ENCODE measurements around the gene TSEN2. TPM values are rescaled to one million over a fixed set of nuclear protein-coding genes. Genes with fewer than 3 reads are reported as not detected.
"Not testable (repeated sequence)": the region's sequence is repeated elsewhere in the genome, so short reads cannot be mapped to it uniquely, and the experiment has no call there.

The TSEN2 gene
- total RNA-seq, 1 donor from 2014 or later: 39.7 TPM

- DNase-seq (ENCODE audit: low spot score): no peak
These were observed 19.1 kb downstream of the TSEN2 start for GRCh38 chr3:12503126-12503957.

- DNase-seq (ENCODE audit: low spot score): no peak
These were observed 22.0 kb downstream of the TSEN2 start for GRCh38 chr3:12506201-12506709.

- peak; percentile 69 for DNase-seq (ENCODE audit: low spot score)
These were observed 23.5 kb downstream of the TSEN2 start for GRCh38 chr3:12507591-12508281.

- DNase-seq (ENCODE audit: low spot score): peak; percentile 90
These were observed 24.0 kb downstream of the TSEN2 start for GRCh38 chr3:12508291-12508700.

- DNase-seq (ENCODE audit: low spot score): peak; percentile 74
These were observed 25.2 kb downstream of the TSEN2 start for GRCh38 chr3:12509466-12509865.

GRCh38 chr3:12512534-12513118 lies 28.3 kb downstream of the TSEN2 start:
- DNase-seq (ENCODE audit: low spot score): no peak

GRCh38 chr3:12513694-12514446 lies 29.6 kb downstream of the TSEN2 start:
- no peak for DNase-seq (ENCODE audit: low spot score)

- DNase-seq (ENCODE audit: low spot score): no peak
These were observed 31.4 kb downstream of the TSEN2 start for GRCh38 chr3:12515631-12516030.

- DNase-seq (ENCODE audit: low spot score): no peak
These were observed 32.6 kb downstream of the TSEN2 start for GRCh38 chr3:12516873-12517272.

GRCh38 chr3:12518261-12519028 lies 34.2 kb downstream of the TSEN2 start:
- DNase-seq (ENCODE audit: low spot score): no peak

GRCh38 chr3:12521010-12521409 lies 36.7 kb downstream of the TSEN2 start:
- DNase-seq (ENCODE audit: low spot score): no peak

GRCh38 chr3:12522721-12523120 lies 38.4 kb downstream of the TSEN2 start:
- no peak for DNase-seq (ENCODE audit: low spot score)

- no peak for DNase-seq (ENCODE audit: low spot score)
These were observed 43.5 kb downstream of the TSEN2 start for GRCh38 chr3:12527757-12528143.

- DNase-seq (ENCODE audit: low spot score): no peak
These were observed 47.9 kb downstream of the TSEN2 start for GRCh38 chr3:12532182-12532581.

GRCh38 chr3:12536423-12536822 lies 52.1 kb downstream of the TSEN2 start:
- DNase-seq (ENCODE audit: low spot score): peak; percentile 40

GRCh38 chr3:12541625-12542024 lies 57.3 kb downstream of the TSEN2 start:
- no peak for DNase-seq (ENCODE audit: low spot score)

- not testable (repeated sequence) for DNase-seq (ENCODE audit: low spot score)
These were observed 59.2 kb downstream of the TSEN2 start for GRCh38 chr3:12543497-12543896.

- no peak for DNase-seq (ENCODE audit: low spot score)
These were observed 60.6 kb downstream of the TSEN2 start for GRCh38 chr3:12544652-12545472.

- DNase-seq (ENCODE audit: low spot score): peak; percentile 25
These were observed 61.2 kb downstream of the TSEN2 start, which contains the start of gene MKRN2OS for GRCh38 chr3:12545473-12545791. TSS of gene MKRN2OS (minus strand) at chr3:12545499. CDS start at chr3:12545464, 35 bp downstream.

Data from umbilical cord (tissue), 2 donors.